Fibroblast of lung (primary cell): ENCODE measurements around the gene ZNF625.

Experiments used
- EZH2 ChIP-seq: IDR thresholded peaks from 2 replicates; pipeline ENCODE4 v1.5.1; 2012; ENCODE audit warnings: low read length, control low read depth, mild to moderate bottlenecking; ENCODE audit errors: missing control alignments
- TF ChIP-seq, protein P1 (sequence below), 2 donors: IDR thresholded peaks in 1 of 2; conservative IDR thresholded peaks in 1 of 2; 1 replicate in 1 of 2; 2 replicates in 1 of 2; pipeline ENCODE4 v1.5.1; 2011 to 2012; ENCODE audit warnings: low read length in 2 of 2, control low read depth in 1 of 2, inconsistent platforms in 1 of 2, low read depth in 1 of 2, mild to moderate bottlenecking in 1 of 2

DNA sequence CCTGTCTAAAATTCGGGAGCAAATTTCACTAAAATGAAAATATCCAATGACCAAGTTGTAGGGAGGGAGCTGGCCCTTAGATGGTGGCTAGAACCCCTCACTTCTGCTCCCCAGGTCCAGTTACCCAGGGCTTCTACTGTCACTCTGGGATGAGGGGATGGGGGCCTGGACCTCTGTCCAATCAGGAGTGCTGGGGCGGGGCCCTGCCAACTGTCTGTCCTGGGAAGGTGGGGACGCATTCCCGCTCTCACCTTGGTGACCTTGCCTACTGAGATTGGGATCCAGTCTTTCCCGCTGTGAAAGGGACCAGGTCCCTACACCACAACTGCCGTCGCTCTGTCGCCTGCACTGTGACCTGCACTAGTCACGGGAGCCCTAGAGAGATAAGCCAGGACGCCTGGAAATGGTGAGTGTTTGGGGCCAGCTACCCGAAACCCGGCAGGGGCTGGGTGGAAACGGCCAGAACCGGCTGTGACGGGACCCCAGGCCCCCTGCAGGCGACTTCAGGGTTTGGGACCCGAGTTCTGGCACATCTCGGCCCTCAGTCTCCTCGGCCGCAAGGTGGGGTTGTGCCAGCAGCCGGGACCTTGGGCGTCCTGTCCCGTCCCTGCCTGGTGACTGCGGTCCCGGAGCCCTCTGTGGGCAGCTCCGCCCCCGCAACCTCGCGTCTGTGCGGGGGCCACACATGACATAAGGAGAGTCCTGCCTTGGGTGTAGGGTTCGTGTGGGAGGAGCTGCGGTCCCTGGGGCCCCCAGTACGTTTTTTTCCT, 39.1 kb downstream of the ZNF625 start:
- TF ChIP-seq, protein P1, sequence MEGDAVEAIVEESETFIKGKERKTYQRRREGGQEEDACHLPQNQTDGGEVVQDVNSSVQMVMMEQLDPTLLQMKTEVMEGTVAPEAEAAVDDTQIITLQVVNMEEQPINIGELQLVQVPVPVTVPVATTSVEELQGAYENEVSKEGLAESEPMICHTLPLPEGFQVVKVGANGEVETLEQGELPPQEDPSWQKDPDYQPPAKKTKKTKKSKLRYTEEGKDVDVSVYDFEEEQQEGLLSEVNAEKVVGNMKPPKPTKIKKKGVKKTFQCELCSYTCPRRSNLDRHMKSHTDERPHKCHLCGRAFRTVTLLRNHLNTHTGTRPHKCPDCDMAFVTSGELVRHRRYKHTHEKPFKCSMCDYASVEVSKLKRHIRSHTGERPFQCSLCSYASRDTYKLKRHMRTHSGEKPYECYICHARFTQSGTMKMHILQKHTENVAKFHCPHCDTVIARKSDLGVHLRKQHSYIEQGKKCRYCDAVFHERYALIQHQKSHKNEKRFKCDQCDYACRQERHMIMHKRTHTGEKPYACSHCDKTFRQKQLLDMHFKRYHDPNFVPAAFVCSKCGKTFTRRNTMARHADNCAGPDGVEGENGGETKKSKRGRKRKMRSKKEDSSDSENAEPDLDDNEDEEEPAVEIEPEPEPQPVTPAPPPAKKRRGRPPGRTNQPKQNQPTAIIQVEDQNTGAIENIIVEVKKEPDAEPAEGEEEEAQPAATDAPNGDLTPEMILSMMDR (conservative IDR thresholded peaks at IDR 0.05 in 1 of 2, IDR thresholded peaks at IDR 0.05 in 1 of 2; ENCODE audit: low read depth in 1 of 2, low read length in 2 of 2): no peak
- TF ChIP-seq EZH2: no peak
